ENCODE results near the gene NANS. TPM values are rescaled to one million over a fixed set of nuclear protein-coding genes. Genes with fewer than 3 reads are reported as not detected.
A peak's percentile ranks its signal among the peaks of the same experiment; 100 is the strongest.

The NANS gene
- total and polyA plus RNA-seq, 10 of the 15 experiments (the other 5 are each of a cell fraction or from before 2014, with no cell fraction given) = 21.0 to 126 (median 52.3) TPM

DNA sequence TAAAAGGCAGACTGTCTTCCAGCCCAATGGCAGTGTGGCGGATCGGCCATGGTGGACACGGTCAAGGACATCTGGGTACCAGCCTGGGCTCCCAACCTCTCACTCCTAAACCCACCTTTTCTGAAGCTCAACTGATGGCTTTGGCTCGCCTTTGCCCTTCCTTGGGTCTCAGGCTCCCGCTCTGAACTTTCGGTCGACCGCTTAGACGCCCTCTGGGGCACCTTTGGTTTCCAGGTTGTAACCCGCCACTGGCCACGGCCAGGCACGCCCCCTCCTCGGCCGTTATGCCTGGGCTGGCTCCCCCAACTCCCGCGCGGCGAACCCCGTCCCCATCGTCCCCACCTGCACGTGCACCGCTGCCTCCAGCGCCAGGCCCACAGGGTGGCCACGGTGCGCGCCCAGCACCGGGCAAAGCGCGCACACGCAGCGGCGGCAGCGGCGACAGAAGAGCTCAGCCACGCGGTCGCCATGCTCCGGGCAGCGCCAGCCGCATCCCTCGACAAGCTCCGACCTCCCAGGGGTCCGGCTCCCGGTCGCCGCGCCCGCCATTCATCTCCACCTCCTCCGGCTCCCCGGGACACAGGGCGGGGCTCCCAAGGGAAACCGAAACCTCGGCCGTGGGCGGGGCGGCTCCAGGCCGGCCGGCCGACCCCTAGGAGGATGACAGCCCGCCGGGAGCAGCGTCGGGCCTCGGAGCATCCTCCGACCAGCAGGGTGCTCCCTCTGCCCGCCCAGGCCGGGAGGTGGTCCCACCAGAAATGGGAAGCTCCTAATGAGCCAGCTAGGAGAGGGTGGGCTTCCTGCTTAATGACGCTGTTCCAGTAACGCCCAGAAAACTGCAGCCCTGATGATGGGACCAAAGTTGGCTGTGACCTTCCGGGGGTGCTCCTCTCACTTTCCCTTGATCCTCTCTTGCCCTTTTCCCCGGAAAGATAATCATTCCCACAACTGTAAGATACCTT is 62.4 kb downstream of the NANS start, which contains the start of gene TRIM14 (continued):
- TF ChIP-seq, protein P1, sequence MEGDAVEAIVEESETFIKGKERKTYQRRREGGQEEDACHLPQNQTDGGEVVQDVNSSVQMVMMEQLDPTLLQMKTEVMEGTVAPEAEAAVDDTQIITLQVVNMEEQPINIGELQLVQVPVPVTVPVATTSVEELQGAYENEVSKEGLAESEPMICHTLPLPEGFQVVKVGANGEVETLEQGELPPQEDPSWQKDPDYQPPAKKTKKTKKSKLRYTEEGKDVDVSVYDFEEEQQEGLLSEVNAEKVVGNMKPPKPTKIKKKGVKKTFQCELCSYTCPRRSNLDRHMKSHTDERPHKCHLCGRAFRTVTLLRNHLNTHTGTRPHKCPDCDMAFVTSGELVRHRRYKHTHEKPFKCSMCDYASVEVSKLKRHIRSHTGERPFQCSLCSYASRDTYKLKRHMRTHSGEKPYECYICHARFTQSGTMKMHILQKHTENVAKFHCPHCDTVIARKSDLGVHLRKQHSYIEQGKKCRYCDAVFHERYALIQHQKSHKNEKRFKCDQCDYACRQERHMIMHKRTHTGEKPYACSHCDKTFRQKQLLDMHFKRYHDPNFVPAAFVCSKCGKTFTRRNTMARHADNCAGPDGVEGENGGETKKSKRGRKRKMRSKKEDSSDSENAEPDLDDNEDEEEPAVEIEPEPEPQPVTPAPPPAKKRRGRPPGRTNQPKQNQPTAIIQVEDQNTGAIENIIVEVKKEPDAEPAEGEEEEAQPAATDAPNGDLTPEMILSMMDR (IDR thresholded peaks at IDR 0.05 in 2 of 3, conservative IDR thresholded peaks at IDR 0.05 in 1 of 3; ENCODE audit: control insufficient read depth in 2 of 3, extremely low read depth in 1 of 3, insufficient read depth in 1 of 3, low read depth in 3 of 3, low read length in 3 of 3) = peak in 2 of 3 experiments; percentile 28 to 44; a peak in 3 of 6 replicates
- TF ChIP-seq GATAD2B (conservative IDR thresholded peaks at IDR 0.05; ENCODE audit: low read depth) (peak; percentile 90), SRF (IDR thresholded peaks at IDR 0.05; ENCODE audit: low read depth in 2 of 2, low read length in 2 of 2) (0 out of 4 replicates have a peak, but pooled peaks of 1 of the 2 experiments have one; percentile 38), NR2F1 (conservative IDR thresholded peaks at IDR 0.05) (peak; percentile 46; the same call in 1 of the 2 replicates), YY1 (IDR thresholded peaks at IDR 0.05; ENCODE audit: low read depth, low read length) (peak; percentile 85), NFYB (IDR thresholded peaks at IDR 0.05; ENCODE audit: insufficient read depth, low read depth, low read length) (no peak), IKZF2 (IDR thresholded peaks at IDR 0.05) (peak; percentile 59 to 81), JUNB (IDR thresholded peaks at IDR 0.05) (no peak), RBBP5 (conservative IDR thresholded peaks at IDR 0.05) (peak; percentile 77; the same call in 1 of the 2 replicates), BHLHE40 (IDR thresholded peaks at IDR 0.05; ENCODE audit: borderline replicate concordance in 1 of 2, low read depth in 2 of 2, low read length in 1 of 2) (peak; percentile 88 to 97)

Data from GM12878 (cell line).